Bone marrow (tissue), 2 donors: ENCODE data around the gene APOC3.
"Not testable (repeated sequence)": the region's sequence is repeated elsewhere in the genome, so short reads cannot be mapped to it uniquely, and the experiment has no call there.

Experiments used
- DNase-seq, 2 donors: peaks; one replicate each; lab custom pipeline; 2025; lab: John Stamatoyannopoulos, UW

The APOC3 gene

GRCh38 chr11:116830184-116830912 lies 641 bp downstream of the APOC3 start:
- DNase-seq: no peak

- no peak for DNase-seq
Observed at GRCh38 chr11:116831790-116832349, 2.2 kb downstream of the APOC3 start.

- DNase-seq: no peak
Observed at GRCh38 chr11:116832350-116833290, 2.9 kb downstream of the APOC3 start.

GRCh38 chr11:116833491-116833815 lies 3.7 kb downstream of the APOC3 start:
- DNase-seq: no peak

GRCh38 chr11:116833816-116834534 lies 4.3 kb downstream of the APOC3 start:
- DNase-seq: no peak

- not testable (repeated sequence) for DNase-seq
Observed at GRCh38 chr11:116834535-116835041, 4.9 kb downstream of the APOC3 start.

- peak; percentile 55 to 76 for DNase-seq
Observed at GRCh38 chr11:116835042-116835772, 5.5 kb downstream of the APOC3 start.

GRCh38 chr11:116835791-116836631 lies 6.3 kb downstream of the APOC3 start:
- DNase-seq: peak; percentile 70 to 73

GRCh38 chr11:116836632-116836991 lies 6.9 kb downstream of the APOC3 start:
- DNase-seq: no peak

GRCh38 chr11:116837231-116838091 lies 7.8 kb downstream of the APOC3 start, which contains the start of gene APOA1:
APOA1 (minus strand) TSS chr11:116837622; CDS start chr11:116837387, 235 bp downstream.
- DNase-seq: no peak

GRCh38 chr11:116838321-116839084 lies 8.8 kb downstream of the APOC3 start:
- no peak for DNase-seq

- DNase-seq: no peak
Observed at GRCh38 chr11:116840224-116840745, 10.6 kb downstream of the APOC3 start.

GRCh38 chr11:116840746-116841296 lies 11.1 kb downstream of the APOC3 start:
- no peak for DNase-seq

GRCh38 chr11:116842117-116842516 lies 12.4 kb downstream of the APOC3 start:
- DNase-seq: no peak

- no peak for DNase-seq
Observed at GRCh38 chr11:116842909-116843308, 13.2 kb downstream of the APOC3 start.

- DNase-seq: no peak
Observed at GRCh38 chr11:116843661-116844060, 14.0 kb downstream of the APOC3 start.

- DNase-seq: no peak
Observed at GRCh38 chr11:116844722-116845121, 15.0 kb downstream of the APOC3 start.

- no peak for DNase-seq
Observed at GRCh38 chr11:116847612-116848011, 17.9 kb downstream of the APOC3 start.
